LNCaP clone FGC (cell line): ENCODE measurements around the gene HPS1.

ENCODE experiments used
- DNase-seq: peaks from one replicate; pipeline ENCODE4 v3.0.0-alpha.2; 2011; ENCODE audit warnings: low read depth
- H3K4me3 ChIP-seq: 2 replicates; pipeline ENCODE4 v1.5.1; 2011; ENCODE audit warnings: mild to moderate bottlenecking, low read depth, low read length, control low read depth
- TF ChIP-seq, protein P1 (sequence below): IDR thresholded peaks from 2 replicates; pipeline ENCODE4 v1.5.1; 2012; ENCODE audit warnings: mild to moderate bottlenecking; ENCODE audit not compliant: control insufficient read depth, insufficient read depth; ENCODE audit errors: extremely low read depth

Gene HPS1

GRCh38 chr10:98463976-98464754, 17.4 kb upstream of the HPS1 start:
- TF ChIP-seq, protein P1, sequence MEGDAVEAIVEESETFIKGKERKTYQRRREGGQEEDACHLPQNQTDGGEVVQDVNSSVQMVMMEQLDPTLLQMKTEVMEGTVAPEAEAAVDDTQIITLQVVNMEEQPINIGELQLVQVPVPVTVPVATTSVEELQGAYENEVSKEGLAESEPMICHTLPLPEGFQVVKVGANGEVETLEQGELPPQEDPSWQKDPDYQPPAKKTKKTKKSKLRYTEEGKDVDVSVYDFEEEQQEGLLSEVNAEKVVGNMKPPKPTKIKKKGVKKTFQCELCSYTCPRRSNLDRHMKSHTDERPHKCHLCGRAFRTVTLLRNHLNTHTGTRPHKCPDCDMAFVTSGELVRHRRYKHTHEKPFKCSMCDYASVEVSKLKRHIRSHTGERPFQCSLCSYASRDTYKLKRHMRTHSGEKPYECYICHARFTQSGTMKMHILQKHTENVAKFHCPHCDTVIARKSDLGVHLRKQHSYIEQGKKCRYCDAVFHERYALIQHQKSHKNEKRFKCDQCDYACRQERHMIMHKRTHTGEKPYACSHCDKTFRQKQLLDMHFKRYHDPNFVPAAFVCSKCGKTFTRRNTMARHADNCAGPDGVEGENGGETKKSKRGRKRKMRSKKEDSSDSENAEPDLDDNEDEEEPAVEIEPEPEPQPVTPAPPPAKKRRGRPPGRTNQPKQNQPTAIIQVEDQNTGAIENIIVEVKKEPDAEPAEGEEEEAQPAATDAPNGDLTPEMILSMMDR: no peak
- H3K4me3 ChIP-seq: no peak overlapping the region
- no peak for DNase-seq

DNA sequence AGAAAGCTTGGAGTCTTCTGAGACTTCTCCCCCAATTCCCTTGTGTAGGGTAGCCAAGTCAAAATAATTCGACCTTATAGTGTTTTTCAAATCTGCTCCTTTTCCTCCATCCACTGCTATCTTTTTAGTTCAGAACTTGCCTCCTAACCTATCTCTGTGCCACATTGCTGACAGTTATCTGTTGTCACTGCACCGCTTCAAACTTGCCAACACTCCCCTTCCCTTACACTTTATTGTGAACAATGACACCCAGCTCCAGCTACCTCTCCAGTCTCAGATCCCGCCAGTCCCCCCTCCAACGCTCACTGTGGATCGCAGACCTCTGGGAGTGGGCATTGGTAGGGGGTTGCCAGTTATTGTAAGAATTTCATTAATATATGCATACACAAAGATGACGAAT, 16.3 kb upstream of the HPS1 start:
- no peak overlapping the region for H3K4me3 ChIP-seq
- no peak for DNase-seq
- TF ChIP-seq, protein P1: no peak

DNA sequence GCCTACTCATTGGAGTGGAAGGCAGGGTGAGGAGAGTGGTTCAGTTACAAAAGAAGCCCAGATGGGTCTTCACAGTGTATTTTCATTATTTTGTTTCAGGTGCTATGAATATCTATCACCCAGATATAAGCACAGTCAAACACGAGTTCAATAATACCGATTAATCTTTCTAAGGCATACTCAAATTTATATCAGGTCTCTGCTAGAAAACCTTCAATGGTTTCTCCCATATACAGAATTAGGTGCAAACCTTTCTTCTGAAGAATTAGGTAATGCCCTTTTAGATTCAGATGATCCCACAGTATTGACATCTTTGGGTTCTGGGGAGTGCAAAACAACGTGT, 14.7 kb upstream of the HPS1 start:
- DNase-seq: no peak
- TF ChIP-seq, protein P1: no peak
- H3K4me3 ChIP-seq: no peak overlapping the region

DNA sequence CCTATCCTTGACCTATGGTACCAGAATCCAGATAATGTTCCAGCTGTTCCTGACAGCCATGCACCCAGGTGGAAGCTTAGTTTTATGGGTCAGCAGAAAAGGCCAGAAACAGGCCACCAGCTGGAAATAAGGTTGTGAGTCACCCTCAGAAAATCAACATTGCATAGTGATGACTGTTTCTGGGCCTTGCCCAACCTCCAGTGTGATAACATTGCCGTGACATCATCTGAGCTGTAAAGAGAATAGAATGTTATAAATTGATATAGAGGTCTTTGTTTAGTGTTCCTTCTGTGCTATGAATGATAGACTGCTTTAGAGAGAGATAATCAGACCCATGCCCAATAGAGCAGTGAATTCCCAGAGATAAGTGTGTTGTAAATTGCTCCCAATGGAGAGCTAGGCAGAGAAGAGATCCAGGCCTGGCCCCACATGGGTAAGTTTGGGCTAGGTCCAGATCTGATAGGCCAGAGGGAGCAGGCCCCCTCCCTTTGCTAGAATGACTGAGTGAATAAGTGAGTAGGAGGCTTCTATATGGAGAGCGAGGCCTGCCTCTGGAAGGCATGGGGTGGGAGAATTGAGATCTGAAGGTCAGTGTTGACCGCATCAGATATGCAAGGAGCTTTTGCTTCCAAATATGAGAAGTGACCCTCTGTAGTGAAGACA, 14.2 kb upstream of the HPS1 start:
- DNase-seq: no peak
- TF ChIP-seq, protein P1: no peak
- no peak overlapping the region for H3K4me3 ChIP-seq

- no peak overlapping the region for H3K4me3 ChIP-seq
- DNase-seq: no peak
- TF ChIP-seq, protein P1: no peak
Measured at GRCh38 chr10:98458809-98459784, 12.4 kb upstream of the HPS1 start.

- TF ChIP-seq, protein P1: no peak
- DNase-seq: no peak
- no peak overlapping the region for H3K4me3 ChIP-seq
Measured at GRCh38 chr10:98457721-98458120, 11.0 kb upstream of the HPS1 start.
